ENCODE results near the gene CNOT4. TPM values are rescaled to one million over a fixed set of nuclear protein-coding genes. Genes with fewer than 3 reads are reported as not detected.

CNOT4 gene
- total RNA-seq, 1 experiment from 2014 or later: 16.6 TPM

DNA sequence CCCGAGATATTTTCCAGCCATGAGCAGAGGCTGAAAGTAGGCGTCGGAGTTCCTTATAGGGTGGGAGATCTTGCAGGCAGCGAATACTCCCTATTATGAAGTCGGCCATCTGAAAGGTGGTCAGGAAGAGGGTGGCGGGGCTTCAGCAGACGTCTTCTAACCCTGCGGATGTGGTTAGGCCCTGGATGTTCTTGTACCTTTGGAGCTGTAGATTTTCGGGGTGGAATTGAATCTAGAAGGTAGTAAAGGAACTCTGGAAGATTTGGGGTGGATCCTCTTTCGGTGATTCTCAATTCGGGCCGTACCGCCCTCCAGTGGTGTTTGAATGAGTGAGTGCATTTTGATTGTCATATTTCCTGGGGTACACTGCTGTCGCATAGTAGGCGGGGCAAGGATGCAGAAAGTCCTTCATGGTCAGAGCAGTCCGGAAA lies 48.5 kb upstream of the CNOT4 start:
- Histone ChIP-seq H3K9me3 (ENCODE audit: control insufficient read depth in 1 of 2, insufficient read depth in 1 of 2, low read depth in 1 of 2, low read length in 2 of 2) (no peaks in the 10 kb centered on the region), H3K27ac (ENCODE audit: low read depth, low read length) (peak overlapping the region; percentile 89), H3K4me1 (ENCODE audit: control insufficient read depth in 1 of 2, insufficient read depth in 2 of 2, low read length in 2 of 2) (peaks cover 4 to 13% of the 10 kb centered on the region in 2 experiments; a peak in 3 of 4 replicates), H3K4me3 (replicated peaks in 1 of 2; ENCODE audit: low read depth in 1 of 2, low read length in 2 of 2) (peak overlapping the region; percentile 87 to 89), H2AFZ (ENCODE audit: low read depth, low read length, poor library complexity, severe bottlenecking) (peak overlapping the region; percentile 97), H3K27me3 (ENCODE audit: insufficient read depth, low read length) (no peaks in the 10 kb centered on the region), H3K79me2 (ENCODE audit: insufficient read depth, low read length) (peaks cover 56% of the 10 kb centered on the region), H4K20me1 (ENCODE audit: insufficient read depth) (no peaks in the 10 kb centered on the region), H3K4me2 (ENCODE audit: low read length) (peak overlapping the region; percentile 83), H3K36me3 (ENCODE audit: control insufficient read depth in 1 of 2, insufficient read depth in 2 of 2, low read length in 2 of 2) (peaks cover 0 to 6% of the 10 kb centered on the region in 2 experiments; a peak in 1 of 4 replicates), H3K9me2 (ENCODE audit: insufficient read depth) (no peaks in the 10 kb centered on the region), H3K9ac (ENCODE audit: low read length) (peak overlapping the region; percentile 97)
- TF ChIP-seq CEBPB (IDR thresholded peaks at IDR 0.05; ENCODE audit: low read depth): no peak
- no peak for TF ChIP-seq FOSL1 (IDR thresholded peaks at IDR 0.05; ENCODE audit: low read depth)
- no peak for TF ChIP-seq EZH2phosphoT487 (IDR thresholded peaks at IDR 0.05; ENCODE audit: borderline replicate concordance)
- no peak for TF ChIP-seq POLR2A (IDR thresholded peaks at IDR 0.05; ENCODE audit: borderline replicate concordance, extremely low read depth, insufficient read depth, insufficient read length)
- TF ChIP-seq ZNF274 (IDR thresholded peaks at IDR 0.05; ENCODE audit: low read depth, low read length): no peak
- TF ChIP-seq EGR1 (IDR thresholded peaks at IDR 0.05; ENCODE audit: low read depth): peak; percentile 21; the same call in 1 of the 2 replicates
- peak; percentile 34; the same call in 1 of the 2 replicates for TF ChIP-seq CBX3 (IDR thresholded peaks at IDR 0.05; ENCODE audit: low read depth)
- TF ChIP-seq, protein P1, sequence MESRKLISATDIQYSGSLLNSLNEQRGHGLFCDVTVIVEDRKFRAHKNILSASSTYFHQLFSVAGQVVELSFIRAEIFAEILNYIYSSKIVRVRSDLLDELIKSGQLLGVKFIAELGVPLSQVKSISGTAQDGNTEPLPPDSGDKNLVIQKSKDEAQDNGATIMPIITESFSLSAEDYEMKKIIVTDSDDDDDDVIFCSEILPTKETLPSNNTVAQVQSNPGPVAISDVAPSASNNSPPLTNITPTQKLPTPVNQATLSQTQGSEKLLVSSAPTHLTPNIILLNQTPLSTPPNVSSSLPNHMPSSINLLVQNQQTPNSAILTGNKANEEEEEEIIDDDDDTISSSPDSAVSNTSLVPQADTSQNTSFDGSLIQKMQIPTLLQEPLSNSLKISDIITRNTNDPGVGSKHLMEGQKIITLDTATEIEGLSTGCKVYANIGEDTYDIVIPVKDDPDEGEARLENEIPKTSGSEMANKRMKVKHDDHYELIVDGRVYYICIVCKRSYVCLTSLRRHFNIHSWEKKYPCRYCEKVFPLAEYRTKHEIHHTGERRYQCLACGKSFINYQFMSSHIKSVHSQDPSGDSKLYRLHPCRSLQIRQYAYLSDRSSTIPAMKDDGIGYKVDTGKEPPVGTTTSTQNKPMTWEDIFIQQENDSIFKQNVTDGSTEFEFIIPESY (IDR thresholded peaks at IDR 0.05; ENCODE audit: extremely low read depth, insufficient replicate concordance, low read length): no peak
- no peak for TF ChIP-seq SRF (IDR thresholded peaks at IDR 0.05; ENCODE audit: low read depth)
- 0 out of 2 replicates have a peak, but pooled peaks have one; percentile 31 for TF ChIP-seq POLR2AphosphoS5 (IDR thresholded peaks at IDR 0.05; ENCODE audit: low read depth, low read length)
- TF ChIP-seq YY1 (IDR thresholded peaks at IDR 0.05; ENCODE audit: extremely low read depth, insufficient replicate concordance, low read depth, low read length): no peak
- TF ChIP-seq, protein P2, sequence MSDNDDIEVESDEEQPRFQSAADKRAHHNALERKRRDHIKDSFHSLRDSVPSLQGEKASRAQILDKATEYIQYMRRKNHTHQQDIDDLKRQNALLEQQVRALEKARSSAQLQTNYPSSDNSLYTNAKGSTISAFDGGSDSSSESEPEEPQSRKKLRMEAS (IDR thresholded peaks at IDR 0.05): no peak
- no peak for TF ChIP-seq TCF7L2 (IDR thresholded peaks at IDR 0.05; ENCODE audit: borderline replicate concordance, extremely low read depth, insufficient read depth, insufficient read length)
- no peak for TF ChIP-seq ATF3 (IDR thresholded peaks at IDR 0.05)
- TF ChIP-seq RAD21 (IDR thresholded peaks at IDR 0.05; ENCODE audit: low read depth): peak; percentile 62
- TF ChIP-seq SP1 (IDR thresholded peaks at IDR 0.05; ENCODE audit: low read depth): no peak; the same call in 1 of the 2 replicates
- TF ChIP-seq, protein P3, sequence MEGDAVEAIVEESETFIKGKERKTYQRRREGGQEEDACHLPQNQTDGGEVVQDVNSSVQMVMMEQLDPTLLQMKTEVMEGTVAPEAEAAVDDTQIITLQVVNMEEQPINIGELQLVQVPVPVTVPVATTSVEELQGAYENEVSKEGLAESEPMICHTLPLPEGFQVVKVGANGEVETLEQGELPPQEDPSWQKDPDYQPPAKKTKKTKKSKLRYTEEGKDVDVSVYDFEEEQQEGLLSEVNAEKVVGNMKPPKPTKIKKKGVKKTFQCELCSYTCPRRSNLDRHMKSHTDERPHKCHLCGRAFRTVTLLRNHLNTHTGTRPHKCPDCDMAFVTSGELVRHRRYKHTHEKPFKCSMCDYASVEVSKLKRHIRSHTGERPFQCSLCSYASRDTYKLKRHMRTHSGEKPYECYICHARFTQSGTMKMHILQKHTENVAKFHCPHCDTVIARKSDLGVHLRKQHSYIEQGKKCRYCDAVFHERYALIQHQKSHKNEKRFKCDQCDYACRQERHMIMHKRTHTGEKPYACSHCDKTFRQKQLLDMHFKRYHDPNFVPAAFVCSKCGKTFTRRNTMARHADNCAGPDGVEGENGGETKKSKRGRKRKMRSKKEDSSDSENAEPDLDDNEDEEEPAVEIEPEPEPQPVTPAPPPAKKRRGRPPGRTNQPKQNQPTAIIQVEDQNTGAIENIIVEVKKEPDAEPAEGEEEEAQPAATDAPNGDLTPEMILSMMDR (IDR thresholded peaks at IDR 0.05 in 2 of 3, conservative IDR thresholded peaks at IDR 0.05 in 1 of 3; ENCODE audit: borderline replicate concordance in 1 of 3, insufficient read depth in 1 of 3, low read depth in 2 of 3, low read length in 2 of 3): peak; percentile 57 to 69 (median 64); a peak in 5 of 6 replicates
- TF ChIP-seq SIN3A (IDR thresholded peaks at IDR 0.05; ENCODE audit: low read depth): peak; percentile 59; the same call in 1 of the 2 replicates
- TF ChIP-seq JUND (IDR thresholded peaks at IDR 0.05): no peak
- no peak for TF ChIP-seq ELF1 (IDR thresholded peaks at IDR 0.05; ENCODE audit: borderline replicate concordance, low read depth)
- TF ChIP-seq EZH2 (IDR thresholded peaks at IDR 0.05): no peak
- TF ChIP-seq ZFX (IDR thresholded peaks at IDR 0.05): no peak; the same call in 1 of the 2 replicates
- peak; percentile 45 for DNase-seq (ENCODE audit: low read depth, low spot score)
- intact Hi-C loops (cut with micrococcal nuclease): loop anchor here (5.0 kb wide), 1 partner anchor 286 kb away; no protein-coding TSS in a partner anchor
- ChIA-PET POLR2A (no interaction called here), RAD21 (ENCODE audit: low non-redundant PET in 1 of 2, low total read pairs in 2 of 2, uncharacterized antibody in 2 of 2, unreplicated experiment in 2 of 2) (no interaction called here), CTCF (no interaction called here)
- peak; percentile 79 for ATAC-seq
- BruUV-seq (replicated peaks): no TSS peak
